ENCODE results near the gene GFRA1.
"Not testable (repeated sequence)": the region's sequence is repeated elsewhere in the genome, so short reads cannot be mapped to it uniquely, and the experiment has no call there.

The GFRA1 gene

GRCh38 chr10:116195583-116195982 is 77.4 kb downstream of the GFRA1 start:
- DNase-seq (ENCODE audit: low spot score) = no peak

- DNase-seq (ENCODE audit: low spot score) = no peak
Observed at GRCh38 chr10:116195039-116195438, 78.0 kb downstream of the GFRA1 start.

- DNase-seq (ENCODE audit: low spot score) = no peak
Observed at GRCh38 chr10:116194061-116194460, 78.9 kb downstream of the GFRA1 start.

GRCh38 chr10:116190883-116191282 is 82.1 kb downstream of the GFRA1 start:
- no peak for DNase-seq (ENCODE audit: low spot score)

GRCh38 chr10:116186273-116186672 is 86.7 kb downstream of the GFRA1 start:
- DNase-seq (ENCODE audit: low spot score) = no peak

- DNase-seq (ENCODE audit: low spot score) = no peak
Observed at GRCh38 chr10:116185199-116185867, 87.7 kb downstream of the GFRA1 start.

GRCh38 chr10:116184512-116184794 is 88.6 kb downstream of the GFRA1 start:
- DNase-seq (ENCODE audit: low spot score) = no peak

- no peak for DNase-seq (ENCODE audit: low spot score)
Observed at GRCh38 chr10:116183733-116184511, 89.1 kb downstream of the GFRA1 start.

GRCh38 chr10:116182426-116182825 is 90.6 kb downstream of the GFRA1 start:
- DNase-seq (ENCODE audit: low spot score) = no peak

- DNase-seq (ENCODE audit: low spot score) = no peak
Observed at GRCh38 chr10:116178086-116178605, 94.9 kb downstream of the GFRA1 start.

- no peak for DNase-seq (ENCODE audit: low spot score)
Observed at GRCh38 chr10:116175231-116175630, 97.8 kb downstream of the GFRA1 start.

GRCh38 chr10:116171505-116171904 is 101.5 kb downstream of the GFRA1 start:
- no peak for DNase-seq (ENCODE audit: low spot score)

- no peak for DNase-seq (ENCODE audit: low spot score)
Observed at GRCh38 chr10:116170815-116171250, 102.2 kb downstream of the GFRA1 start.

GRCh38 chr10:116169782-116170445 is 103.1 kb downstream of the GFRA1 start:
- no peak for DNase-seq (ENCODE audit: low spot score)

GRCh38 chr10:116168745-116169144 is 104.3 kb downstream of the GFRA1 start:
- DNase-seq (ENCODE audit: low spot score) = no peak

- DNase-seq (ENCODE audit: low spot score) = no peak
Observed at GRCh38 chr10:116168329-116168728, 104.7 kb downstream of the GFRA1 start.

- DNase-seq (ENCODE audit: low spot score) = not testable (repeated sequence)
Observed at GRCh38 chr10:116165941-116166340, 107.1 kb downstream of the GFRA1 start.

GRCh38 chr10:116164291-116164690 is 108.7 kb downstream of the GFRA1 start:
- DNase-seq (ENCODE audit: low spot score) = no peak

- no peak for DNase-seq (ENCODE audit: low spot score)
Observed at GRCh38 chr10:116163333-116164131, 109.5 kb downstream of the GFRA1 start.

- DNase-seq (ENCODE audit: low spot score) = no peak
Observed at GRCh38 chr10:116162851-116163250, 110.2 kb downstream of the GFRA1 start.

GRCh38 chr10:116160271-116160670 is 112.7 kb downstream of the GFRA1 start:
- no peak for DNase-seq (ENCODE audit: low spot score)

GRCh38 chr10:116159197-116159596 is 113.8 kb downstream of the GFRA1 start:
- no peak for DNase-seq (ENCODE audit: low spot score)

Measured in LoVo (cell line).